GM23338 (cell line): ENCODE measurements around the gene CENPP. TPM values are rescaled to one million over a fixed set of nuclear protein-coding genes. Genes with fewer than 3 reads are reported as not detected.

Experiments used
- ATAC-seq: fragments of 200-7000 bp; cut with Tn5 transposase; 3 replicates; pipeline ENCODE4 v1.9.1; 2020
- DNase-seq: peaks from one replicate; pipeline ENCODE4 v3.0.0-alpha.2; 2015; ENCODE audit warnings: low spot score
- H2AFZ ChIP-seq: fragments of 200-600 bp; sonication (generic); 2 replicates; pipeline ENCODE4 v1.8.0; 2016; ENCODE audit warnings: antibody characterized with exemption, mild to moderate bottlenecking, moderate library complexity
- H3F3A ChIP-seq: fragments of 200-600 bp; sonication (generic); replicated peaks from 2 replicates; pipeline ENCODE4 v1.8.0; 2017; ENCODE audit warnings: antibody characterized with exemption, mixed run types, low read depth
- H3K27ac ChIP-seq: fragments of 200-600 bp; sonication (generic); 2 replicates; pipeline ENCODE4 v1.6.1; 2016; ENCODE audit warnings: low read depth
- H3K27me3 ChIP-seq: fragments of 200-600 bp; sonication (generic); 2 replicates; pipeline ENCODE4 v1.8.0; 2016; ENCODE audit warnings: mild to moderate bottlenecking, mixed run types, moderate library complexity; ENCODE audit not compliant: insufficient read depth
- H3K36me3 ChIP-seq: fragments of 200-600 bp; sonication (generic); 2 replicates; pipeline ENCODE4 v1.8.0; 2016; ENCODE audit warnings: mild to moderate bottlenecking; ENCODE audit not compliant: insufficient read depth
- H3K4me1 ChIP-seq: fragments of 200-600 bp; sonication (generic); 2 replicates; pipeline ENCODE4 v1.8.0; 2016; ENCODE audit warnings: mild to moderate bottlenecking, moderate library complexity; ENCODE audit not compliant: insufficient read depth
- H3K4me2 ChIP-seq: fragments of 200-600 bp; sonication (generic); 2 replicates; pipeline ENCODE4 v1.7.1; 2017; ENCODE audit warnings: mixed run types
- H3K4me3 ChIP-seq: fragments of 200-600 bp; sonication (generic); 2 replicates; pipeline ENCODE4 v1.6.1; 2016; ENCODE audit warnings: mixed run types
- H3K79me2 ChIP-seq: fragments of 200-600 bp; sonication (generic); replicated peaks from 2 replicates; pipeline ENCODE4 v1.8.0; 2017; ENCODE audit warnings: mild to moderate bottlenecking; ENCODE audit not compliant: insufficient read depth
- H3K9me2 ChIP-seq: fragments of 200-600 bp; sonication (generic); 2 replicates; pipeline ENCODE4 v1.8.0; 2017; ENCODE audit not compliant: insufficient read depth
- H4K20me1 ChIP-seq: fragments of 200-600 bp; sonication (generic); replicated peaks from 2 replicates; pipeline ENCODE4 v1.8.0; 2017; ENCODE audit warnings: mild to moderate bottlenecking; ENCODE audit not compliant: insufficient read depth
- H3K27ac Mint-ChIP-seq: 2 replicates; pipeline ENCODE4 v1.8.0; 2020; ENCODE audit warnings: inconsistent platforms, mild to moderate bottlenecking, moderate library complexity, mixed read lengths
- H3K27me3 Mint-ChIP-seq: 3 replicates; pipeline ENCODE4 v1.8.0; 2022; ENCODE audit warnings: low read depth, mild to moderate bottlenecking, moderate library complexity, mixed read lengths, inconsistent platforms; ENCODE audit not compliant: insufficient read depth, poor library complexity
- H3K36me3 Mint-ChIP-seq: 3 replicates; pipeline ENCODE4 v1.8.0; 2021; ENCODE audit warnings: low read depth, mild to moderate bottlenecking, inconsistent platforms, moderate library complexity, mixed read lengths
- H3K4me1 Mint-ChIP-seq: 3 replicates; pipeline ENCODE4 v1.8.0; 2020; ENCODE audit warnings: mild to moderate bottlenecking, inconsistent platforms, mixed read lengths
- H3K4me3 Mint-ChIP-seq: 3 replicates; pipeline ENCODE4 v1.8.0; 2021; ENCODE audit warnings: moderate library complexity, mild to moderate bottlenecking, inconsistent platforms, mixed read lengths
- H3K9me3 Mint-ChIP-seq: 3 replicates; pipeline ENCODE4 v1.8.0; 2020; ENCODE audit warnings: moderate library complexity, mild to moderate bottlenecking, inconsistent platforms, mixed read lengths
- CREB1 ChIP-seq: fragments of 250-450 bp; sonication (Bioruptor Pico); IDR thresholded peaks from 2 replicates; pipeline ENCODE4 v1.5.0; 2020; ENCODE audit warnings: low read depth, mild to moderate bottlenecking, moderate library complexity
- CTCF ChIP-seq, 2 experiments: fragments of 200-600 bp in 1 of 2; sonication (generic) in 1 of 2; conservative IDR thresholded peaks; 2 replicates each; pipeline versions ENCODE4 v1.5.1 to v1.6.1; 2016 to 2017; ENCODE audit warnings: antibody characterized with exemption in 2 of 2, low read depth in 2 of 2, mild to moderate bottlenecking in 2 of 2, moderate library complexity in 1 of 2
- ETS1 ChIP-seq: IDR thresholded peaks from 2 replicates; pipeline ENCODE4 v1.6.1; 2016; ENCODE audit warnings: antibody characterized with exemption
- EZH2 ChIP-seq: fragments of 200-600 bp; sonication (generic); IDR thresholded peaks from one replicate; pipeline ENCODE4 v1.8.0; 2017; ENCODE audit warnings: antibody characterized with exemption, mild to moderate bottlenecking, low read depth; ENCODE audit not compliant: unreplicated experiment
- EZH2phosphoT487 ChIP-seq: fragments of 200-600 bp; sonication (generic); IDR thresholded peaks from one replicate; pipeline ENCODE4 v1.8.1; 2018; ENCODE audit warnings: antibody characterized with exemption; ENCODE audit not compliant: unreplicated experiment
- JUNB ChIP-seq: IDR thresholded peaks from one replicate; pipeline ENCODE4 v1.6.1; 2016; ENCODE audit warnings: antibody characterized with exemption; ENCODE audit not compliant: unreplicated experiment
- NANOG ChIP-seq: IDR thresholded peaks from 2 replicates; pipeline ENCODE4 v1.6.1; 2016; ENCODE audit warnings: antibody characterized with exemption, borderline replicate concordance
- POLR2AphosphoS5 ChIP-seq: IDR thresholded peaks from 2 replicates; pipeline ENCODE4 v1.6.1; 2016; ENCODE audit warnings: antibody characterized with exemption, low read depth
- REST ChIP-seq: IDR thresholded peaks from one replicate; pipeline ENCODE4 v1.6.1; 2018; ENCODE audit warnings: antibody characterized with exemption; ENCODE audit not compliant: unreplicated experiment
- STAT1 ChIP-seq: IDR thresholded peaks from one replicate; pipeline ENCODE4 v1.6.1; 2016; ENCODE audit warnings: antibody characterized with exemption; ENCODE audit not compliant: unreplicated experiment
- ZNF114 ChIP-seq: fragments of 250-450 bp; sonication (Bioruptor Pico); IDR thresholded peaks from 2 replicates; pipeline ENCODE4 v1.5.0; 2020; ENCODE audit warnings: mild to moderate bottlenecking, moderate library complexity
- ZNF331 ChIP-seq: fragments of 250-450 bp; sonication (Bioruptor Pico); IDR thresholded peaks from 2 replicates; pipeline ENCODE4 v1.5.0; 2020; ENCODE audit warnings: low read depth, mild to moderate bottlenecking, moderate library complexity
- ZNF462 ChIP-seq: fragments of 250-450 bp; sonication (Bioruptor Pico); IDR thresholded peaks from 2 replicates; pipeline ENCODE4 v1.5.0; 2020; ENCODE audit warnings: mild to moderate bottlenecking, moderate library complexity
- polyA plus RNA-seq: library from polyadenylated mRNA; unstranded; fragments of >200 nt; fragmentation: Nextera tagmentation; extraction: Ambion mirVana; gene quantifications from 2 replicates; pipeline ENCODE4 v1.2.1, GENCODE V29; 2016
- total RNA-seq: library from RNA; depleted of rRNA; stranded (reverse); fragments of >200 nt; shearing (Covaris generic); gene quantifications from 2 replicates; pipeline ENCODE4 v1.2.3, GENCODE V29; 2014

Gene CENPP
- total and polyA plus RNA-seq, 2 experiments from 2014 or later: 11.0 to 12.6 TPM

GRCh38 chr9:92528522-92528849, 202.7 kb downstream of the CENPP start:
- ATAC-seq: no peak
- no peak for TF ChIP-seq NANOG
- TF ChIP-seq REST: no peak
- no peak for TF ChIP-seq JUNB
- no peak for TF ChIP-seq ZNF114 (CRISPR knock-in tag)
- TF ChIP-seq CTCF (conservative IDR thresholded peaks at IDR 0.05; ENCODE audit: low read depth in 2 of 2): no peak
- no peak for TF ChIP-seq STAT1
- no peak for TF ChIP-seq ZNF331
- TF ChIP-seq EZH2phosphoT487: no peak
- no peak for TF ChIP-seq CREB1
- no peak for TF ChIP-seq ZNF462 (CRISPR knock-in tag)
- TF ChIP-seq ETS1: no peak
- no peak for TF ChIP-seq POLR2AphosphoS5
- TF ChIP-seq EZH2: no peak
- H3K4me1 Mint-ChIP-seq: peaks cover 3% of the 10 kb centered on the region; the same call in 2 of the 3 replicates
- Histone ChIP-seq H3K27ac (no peak overlapping the region), H3K4me3 (no peak overlapping the region), H4K20me1 (no peaks in the 10 kb centered on the region), H3K4me2 (no peak overlapping the region), H3K4me1 (no peaks in the 10 kb centered on the region), H3K27me3 (no peaks in the 10 kb centered on the region), H3K9me2 (no peaks in the 10 kb centered on the region), H2AFZ (no peak overlapping the region), H3K36me3 (no peaks in the 10 kb centered on the region), H3K79me2 (no peaks in the 10 kb centered on the region), H3F3A (no peaks in the 10 kb centered on the region)
- no peak overlapping the region for H3K27ac Mint-ChIP-seq
- no peaks in the 10 kb centered on the region for H3K36me3 Mint-ChIP-seq
- DNase-seq: no peak
- H3K27me3 Mint-ChIP-seq: no peaks in the 10 kb centered on the region
- no peak overlapping the region for H3K4me3 Mint-ChIP-seq
- H3K9me3 Mint-ChIP-seq: no peaks in the 10 kb centered on the region
